HG03045 (cell line): ENCODE results near the gene GDPD4.

ENCODE experiments used
- ATAC-seq: cut with Tn5 transposase; IDR thresholded peaks from one replicate; pipeline ENCODE4 v1.9.1; 2021; ENCODE audit warnings: mild to moderate bottlenecking, moderate library complexity; ENCODE audit not compliant: unreplicated experiment

The GDPD4 gene

GRCh38 chr11:77191823-77192495 is 109.5 kb downstream of the GDPD4 start:
- ATAC-seq: no peak

- ATAC-seq: no peak
Measured at GRCh38 chr11:77191429-77191822, 110.1 kb downstream of the GDPD4 start.

DNA sequence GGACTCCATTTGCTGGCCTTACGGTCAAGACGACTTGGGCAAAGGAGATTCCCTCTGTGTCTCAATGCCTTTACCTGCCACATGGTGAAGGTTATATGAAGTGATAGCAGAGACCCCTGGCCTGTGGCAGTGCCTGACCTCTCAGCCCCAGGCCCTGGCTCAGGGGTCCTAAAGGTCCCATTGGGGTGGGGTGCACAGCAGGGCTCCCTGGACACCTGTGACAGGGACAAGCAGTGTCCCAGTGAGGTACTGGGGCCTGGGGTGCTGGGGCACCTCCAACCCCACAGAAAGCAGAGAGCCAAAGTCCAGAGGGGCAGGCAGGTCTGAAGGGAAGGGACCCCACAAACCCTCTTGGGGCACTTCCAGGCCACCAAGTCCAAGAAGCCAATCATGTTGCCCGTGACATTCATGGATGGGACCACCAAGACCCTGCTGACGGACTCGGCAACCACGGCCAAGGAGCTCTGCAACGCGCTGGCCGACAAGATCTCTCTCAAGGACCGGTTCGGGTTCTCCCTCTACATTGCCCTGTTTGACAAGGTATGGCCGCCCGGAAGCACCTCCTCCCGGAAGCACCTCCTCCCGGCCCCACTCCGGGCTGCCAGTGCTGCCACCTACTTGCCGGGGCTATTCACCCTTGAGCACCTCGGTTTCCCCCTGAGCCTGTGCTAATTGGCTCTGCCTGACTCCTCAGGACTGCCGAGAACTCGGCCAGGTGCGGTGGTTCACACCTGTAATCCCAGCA is 111.0 kb downstream of the GDPD4 start:
- no peak for ATAC-seq

- no peak for ATAC-seq
Measured at GRCh38 chr11:77189588-77190210, 111.8 kb downstream of the GDPD4 start.

DNA sequence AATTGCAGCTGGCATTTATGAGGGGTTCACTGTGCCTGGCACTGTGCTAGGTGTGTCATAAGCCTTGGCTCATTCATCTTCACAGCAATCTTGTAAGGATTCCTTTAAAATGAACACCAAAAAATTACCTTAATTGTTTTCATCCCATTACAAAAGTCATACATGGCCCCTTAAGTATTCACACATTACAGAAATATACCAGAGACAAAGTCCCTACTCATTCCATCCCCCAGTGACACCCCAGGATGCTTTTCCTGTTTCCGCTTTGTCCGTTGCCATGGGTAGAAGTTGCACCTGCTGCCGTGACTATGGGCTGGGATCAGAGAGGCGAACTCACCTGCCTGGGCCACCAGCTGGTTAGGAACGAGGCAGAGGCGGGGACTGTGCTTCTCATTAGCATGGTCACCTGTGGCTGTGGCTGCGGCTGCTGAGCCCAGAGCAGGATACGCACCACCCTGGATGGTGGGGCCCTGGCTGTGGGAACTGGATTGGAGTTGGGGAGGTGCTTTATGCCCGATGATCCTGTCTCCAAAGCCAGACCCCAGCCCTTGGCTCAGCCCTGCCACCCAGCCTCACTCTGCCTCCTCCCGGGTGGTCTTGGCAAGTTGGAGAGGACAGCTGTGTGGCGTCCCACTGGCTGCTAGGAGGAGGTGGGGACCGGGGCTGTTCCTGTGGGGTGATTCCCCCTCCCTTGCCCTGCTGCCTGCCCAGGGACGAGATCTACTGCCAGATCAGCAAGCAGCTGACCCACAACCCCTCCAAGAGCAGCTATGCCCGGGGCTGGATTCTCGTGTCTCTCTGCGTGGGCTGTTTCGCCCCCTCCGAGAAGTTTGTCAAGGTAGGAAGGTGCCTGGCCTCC is 112.6 kb downstream of the GDPD4 start:
- ATAC-seq: no peak

GRCh38 chr11:77187776-77188632 is 113.5 kb downstream of the GDPD4 start:
- no peak for ATAC-seq

DNA sequence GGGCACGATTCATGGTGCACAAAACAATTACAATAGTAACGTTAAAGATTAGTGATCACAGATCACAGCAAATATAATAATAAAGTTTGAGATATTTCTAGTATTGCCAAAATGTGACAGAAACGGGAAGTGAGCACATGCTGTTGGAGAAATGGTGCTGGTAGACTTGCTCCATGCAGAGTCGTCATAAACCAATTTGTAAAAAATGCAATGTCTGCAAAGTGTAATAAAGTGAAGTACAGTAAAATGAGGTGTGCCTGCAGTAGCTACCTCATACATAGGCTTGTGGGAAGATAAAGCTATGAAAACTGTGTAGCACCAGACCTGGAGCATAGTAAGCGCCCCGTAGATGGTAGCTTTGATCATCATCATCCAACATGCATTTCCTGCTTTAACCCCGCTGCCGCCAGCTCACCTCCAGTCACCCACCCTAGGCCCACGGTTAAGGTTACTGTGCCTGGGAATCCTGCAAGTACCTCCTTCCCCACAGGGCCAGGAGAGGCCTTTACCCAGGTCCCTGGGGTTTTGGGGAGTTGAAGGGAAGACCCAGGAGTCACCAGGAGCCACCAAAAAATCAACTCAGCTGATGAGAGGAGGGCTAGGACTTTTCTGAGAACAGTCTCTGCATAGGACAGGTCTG is 114.3 kb downstream of the GDPD4 start:
- no peak for ATAC-seq

DNA sequence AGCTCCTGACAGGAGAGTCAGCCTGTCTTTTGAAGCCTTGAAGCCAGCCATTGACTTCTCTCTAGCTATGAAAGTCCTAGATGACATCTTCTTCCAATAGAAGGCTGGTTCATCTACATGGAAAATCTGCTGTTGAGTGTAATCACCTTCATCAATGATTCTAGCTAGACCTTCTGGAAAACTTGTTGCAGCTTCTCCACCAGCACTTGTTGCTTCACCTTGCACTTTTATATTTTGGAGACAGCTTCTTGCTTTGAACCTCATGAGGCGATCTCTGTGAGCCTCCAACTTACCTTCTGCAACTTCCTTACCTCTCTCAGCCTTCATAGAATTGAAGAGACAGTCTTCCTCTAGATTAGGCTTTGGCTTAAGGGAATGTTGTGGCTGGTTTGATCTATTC is 115.2 kb downstream of the GDPD4 start:
- no peak for ATAC-seq

DNA sequence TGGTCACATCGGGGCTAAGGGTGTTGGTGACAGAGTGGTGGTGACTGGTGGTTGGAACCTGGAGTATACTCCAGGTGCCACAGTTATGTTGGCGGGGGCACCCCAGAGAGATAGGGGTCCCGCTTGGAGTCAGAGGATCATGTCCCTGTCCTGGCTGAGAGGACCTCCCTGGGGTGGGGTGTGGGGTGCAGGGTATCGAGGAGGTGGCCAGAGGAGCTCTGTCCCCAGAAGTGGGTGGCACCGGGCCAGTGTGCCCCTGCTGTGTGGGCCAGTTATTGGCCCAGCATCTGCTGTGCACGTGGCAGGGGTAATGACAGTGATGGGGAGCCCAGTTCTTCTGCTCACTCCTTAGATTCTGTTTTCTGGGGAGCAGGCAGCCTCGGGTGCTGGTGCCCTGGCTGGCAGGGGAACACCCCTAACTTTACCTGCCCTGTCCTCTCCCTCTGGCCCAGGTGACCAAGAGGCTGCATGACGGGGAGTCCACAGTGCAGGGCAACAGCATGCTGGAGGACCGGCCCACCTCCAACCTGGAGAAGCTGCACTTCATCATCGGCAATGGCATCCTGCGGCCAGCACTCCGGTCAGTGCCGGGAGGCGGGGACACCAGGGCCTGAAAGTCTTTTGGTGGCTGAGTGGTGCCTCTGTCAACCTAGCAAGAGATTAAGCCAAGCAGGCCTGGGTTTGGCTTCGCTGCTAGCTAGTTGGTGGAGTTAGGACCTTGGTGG is 117.2 kb downstream of the GDPD4 start:
- ATAC-seq: no peak

- no peak for ATAC-seq
Measured at GRCh38 chr11:77183431-77183984, 118.0 kb downstream of the GDPD4 start.

DNA sequence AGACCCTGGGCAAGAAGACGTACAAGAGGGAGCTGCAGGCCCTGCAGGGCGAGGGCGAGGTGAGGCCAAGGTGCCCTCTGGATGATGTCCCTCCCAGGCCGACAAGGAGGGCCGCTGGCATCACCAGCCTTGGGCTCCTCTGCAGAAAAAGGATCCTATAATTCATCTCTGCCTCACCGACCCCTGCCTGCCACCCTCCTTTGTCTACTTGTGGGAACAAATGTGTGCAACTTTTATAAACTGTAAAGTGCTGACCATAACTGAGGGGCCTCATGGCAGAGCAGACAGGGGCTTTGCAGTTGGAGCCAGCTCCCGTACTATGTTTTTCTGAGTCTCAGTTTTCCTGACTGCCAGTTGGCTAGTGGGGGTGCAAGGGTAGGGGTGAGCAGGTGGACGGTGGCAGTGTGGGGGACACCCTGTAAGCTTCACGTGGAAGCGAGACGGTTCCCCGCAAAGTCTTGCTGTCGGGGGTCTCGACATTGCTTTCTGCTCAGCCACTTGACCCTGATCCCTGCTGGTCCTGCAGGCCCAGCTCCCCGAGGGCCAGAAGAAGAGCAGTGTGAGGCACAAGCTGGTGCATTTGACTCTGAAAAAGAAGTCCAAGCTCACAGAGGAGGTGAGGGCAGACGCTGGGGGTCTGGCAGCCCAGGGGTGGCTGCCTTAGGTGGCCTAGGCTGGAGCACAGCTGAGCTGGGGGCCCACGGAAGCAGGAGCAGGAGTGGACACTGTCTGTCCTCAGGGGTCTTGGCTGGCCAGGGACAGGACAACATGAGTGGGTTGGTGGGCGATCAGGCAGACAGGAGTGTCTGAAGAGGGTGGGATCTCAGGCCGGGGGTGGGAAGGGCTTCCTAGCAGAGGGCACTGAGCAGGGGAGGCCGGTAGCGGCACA is 118.7 kb downstream of the GDPD4 start:
- ATAC-seq: no peak

- no peak for ATAC-seq
Measured at GRCh38 chr11:77181799-77182541, 119.5 kb downstream of the GDPD4 start.

GRCh38 chr11:77181226-77181625 is 120.3 kb downstream of the GDPD4 start:
- ATAC-seq: no peak

DNA sequence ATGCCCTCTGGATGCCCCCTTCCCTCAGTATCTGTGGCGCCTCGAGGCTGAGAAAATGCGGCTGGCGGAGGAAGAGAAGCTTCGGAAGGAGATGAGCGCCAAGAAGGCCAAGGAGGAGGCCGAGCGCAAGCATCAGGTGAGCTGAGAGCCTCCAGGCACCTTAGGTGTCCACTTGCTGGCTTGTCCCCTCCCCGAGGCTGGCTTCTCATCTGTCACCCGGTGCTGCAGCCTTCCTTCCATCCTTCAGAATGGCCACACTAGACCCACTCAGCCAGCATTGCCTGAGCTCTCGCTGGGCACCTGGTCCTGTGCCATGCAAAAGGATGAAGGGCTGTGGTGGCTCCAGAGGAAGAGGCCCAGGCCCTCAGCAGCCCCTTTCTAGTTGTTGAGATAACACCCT is 121.1 kb downstream of the GDPD4 start:
- no peak for ATAC-seq

DNA sequence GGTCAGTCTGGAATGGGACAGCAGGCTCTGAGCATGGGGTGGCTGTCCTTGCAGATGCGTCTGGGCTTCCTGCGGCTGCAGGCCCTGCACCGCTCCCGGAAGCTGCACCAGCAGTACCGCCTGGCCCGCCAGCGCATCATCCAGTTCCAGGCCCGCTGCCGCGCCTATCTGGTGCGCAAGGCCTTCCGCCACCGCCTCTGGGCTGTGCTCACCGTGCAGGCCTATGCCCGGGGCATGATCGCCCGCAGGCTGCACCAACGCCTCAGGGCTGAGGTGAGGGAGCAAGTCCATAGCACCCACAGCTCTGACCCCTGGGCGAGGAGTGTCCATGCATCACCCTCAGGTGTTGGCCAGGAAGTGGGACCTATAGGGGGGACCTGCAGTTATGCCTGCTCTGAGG is 121.8 kb downstream of the GDPD4 start:
- no peak for ATAC-seq

- ATAC-seq: no peak
Measured at GRCh38 chr11:77179048-77179447, 122.4 kb downstream of the GDPD4 start.

DNA sequence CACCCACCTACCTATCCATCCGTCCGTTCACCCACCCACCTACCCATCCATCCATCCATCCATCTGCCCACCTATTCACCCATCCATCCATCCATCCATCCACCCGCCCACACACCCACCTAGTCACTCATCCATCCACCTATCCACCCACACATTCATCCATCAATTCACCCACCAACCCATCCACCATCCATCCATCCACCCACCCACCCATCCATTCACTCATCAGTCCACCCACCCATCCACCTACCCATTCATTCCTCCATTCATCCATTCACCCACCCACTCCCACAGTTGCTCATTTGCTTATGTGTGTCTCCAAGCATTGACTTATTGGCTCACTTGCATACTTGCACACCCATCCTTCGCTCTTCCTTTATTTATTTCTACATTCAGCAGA is 123.3 kb downstream of the GDPD4 start:
- no peak for ATAC-seq
